Sigmoid colon (tissue), 7 donors: ENCODE data around the gene GRPEL1. TPM values are rescaled to one million over a fixed set of nuclear protein-coding genes. Genes with fewer than 3 reads are reported as not detected.

ENCODE experiments used
- DNase-seq: peaks from one replicate; pipeline ENCODE4 v3.0.0-alpha.2; 2019
- H3K27ac ChIP-seq, 4 donors: fragments of 200-600 bp; sonication (generic); one replicate each; pipeline ENCODE4 v1.5.1; 2016 to 2019; ENCODE audit warnings: mild to moderate bottlenecking in 1 of 4
- H3K27me3 ChIP-seq, 3 donors: fragments of 200-600 bp; sonication (generic); one replicate each; pipeline ENCODE4 v1.5.1; 2019; ENCODE audit warnings: mild to moderate bottlenecking in 1 of 3
- H3K36me3 ChIP-seq, 4 donors: fragments of 200-600 bp; sonication (generic); one replicate each; pipeline ENCODE4 v1.5.1; 2016 to 2019
- H3K4me1 ChIP-seq, 4 donors: fragments of 200-600 bp; sonication (generic); one replicate each; pipeline ENCODE4 v1.5.1; 2017 to 2019
- H3K4me3 ChIP-seq, 4 donors: fragments of 200-600 bp; sonication (generic); one replicate each; pipeline ENCODE4 v1.5.1; 2017 to 2019; ENCODE audit warnings: mild to moderate bottlenecking in 2 of 4, moderate library complexity in 1 of 4
- H3K9me3 ChIP-seq, 4 donors: fragments of 200-600 bp in 3 of 4; sonication (generic) in 3 of 4; one replicate each; pipeline versions ENCODE4 v1.5.1 to v1.6.1; 2013 to 2019
- EP300 ChIP-seq, 4 donors: sonication (generic); formaldehyde crosslinking; IDR thresholded peaks; one replicate each; pipeline ENCODE4 v1.6.1; 2017; ENCODE audit warnings: antibody characterized with exemption in 4 of 4
- POLR2A ChIP-seq, 2 donors: fragments of 450-650 bp; IDR thresholded peaks; one replicate each; pipeline ENCODE4 v1.6.1; 2016; ENCODE audit warnings: antibody characterized with exemption in 2 of 2, mild to moderate bottlenecking in 2 of 2, moderate library complexity in 2 of 2
- POLR2AphosphoS5 ChIP-seq, 4 donors: sonication (generic); formaldehyde crosslinking; IDR thresholded peaks; one replicate each; pipeline ENCODE4 v1.6.1; 2017; ENCODE audit warnings: antibody characterized with exemption in 4 of 4
- WGBS, 2 donors: extraction: QIAGEN DNeasy Blood & Tissue Kit; methylation state at CpG; one replicate each; pipeline ENCODE4 v1.1.7; 2013; 5-methylcytosine and 5-hydroxymethylcytosine counted together
- intact Hi-C: fragments of 100-400 bp; cut with DNase I; formaldehyde crosslinking; loops from one replicate; pipeline ENCODE4 v1.15.1; 2023
- polyA plus RNA-seq, 3 donors: library from polyadenylated mRNA; stranded (reverse); fragments of 200-250 nt; gene quantifications; one replicate each; pipeline ENCODE4 v1.2.3, GENCODE V29; 2013
- total RNA-seq, 4 donors: library from RNA; depleted of rRNA; stranded (reverse); fragments of >200 nt; gene quantifications; one replicate each; pipeline ENCODE4 v1.1.0, GENCODE V29; 2016
- TF ChIP-seq, protein P1 (sequence below), 4 experiments: fragments of 450-650 bp in 3 of 4; fragments of 200-600 bp in 1 of 4; IDR thresholded peaks; one replicate each; pipeline ENCODE4 v1.5.1; 2016 to 2019; ENCODE audit warnings: antibody characterized with exemption in 4 of 4, mild to moderate bottlenecking in 3 of 4, moderate library complexity in 2 of 4
- donor health status: healthy with polysubstance abuse.
- donor health status: Bipolar disorder and iron deficiency.
- donor health status: healthy.

GRPEL1 gene
- total and polyA plus RNA-seq, 7 donors: 7.5 to 34.7 (median 23.2) TPM

DNA sequence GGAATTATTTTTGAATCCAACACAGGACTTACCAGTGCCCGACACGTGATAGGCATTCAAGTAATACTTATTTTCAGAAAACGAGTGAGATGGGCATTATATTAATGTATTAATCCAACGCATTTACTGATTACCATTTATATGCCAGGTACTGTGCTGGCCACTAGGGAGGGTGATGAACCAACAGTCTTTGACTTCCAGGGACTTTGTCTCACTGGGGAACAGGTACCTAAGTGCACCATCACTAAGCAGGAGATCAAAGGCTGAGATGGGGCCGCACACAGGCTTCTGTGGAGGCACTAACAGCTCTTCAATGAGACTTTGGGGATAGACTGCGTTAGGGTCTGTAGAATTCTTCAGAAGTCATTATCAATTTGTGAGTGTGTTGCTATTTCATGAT is 30.4 kb downstream of the GRPEL1 start:
- H3K27me3 ChIP-seq: no peaks in the 10 kb centered on the region
- DNase-seq: no peak
- peaks cover 0 to 13% (median 12%) of the 10 kb centered on the region in 4 donors for H3K4me1 ChIP-seq
- H3K9me3 ChIP-seq: no peaks in the 10 kb centered on the region
- no peak overlapping the region for H3K4me3 ChIP-seq
- no peak overlapping the region for H3K27ac ChIP-seq
- WGBS, 2 donors: 64 to 73% methylated on average over 6 of the region's 6 CpGs
- H3K36me3 ChIP-seq: peaks cover 0 to 4% (median 2%) of the 10 kb centered on the region in 4 donors
- no peak for TF ChIP-seq POLR2A (IDR thresholded peaks at IDR 0.05)
- no peak for TF ChIP-seq POLR2AphosphoS5 (IDR thresholded peaks at IDR 0.05)
- no peak for TF ChIP-seq EP300 (IDR thresholded peaks at IDR 0.05)
- TF ChIP-seq, protein P1, sequence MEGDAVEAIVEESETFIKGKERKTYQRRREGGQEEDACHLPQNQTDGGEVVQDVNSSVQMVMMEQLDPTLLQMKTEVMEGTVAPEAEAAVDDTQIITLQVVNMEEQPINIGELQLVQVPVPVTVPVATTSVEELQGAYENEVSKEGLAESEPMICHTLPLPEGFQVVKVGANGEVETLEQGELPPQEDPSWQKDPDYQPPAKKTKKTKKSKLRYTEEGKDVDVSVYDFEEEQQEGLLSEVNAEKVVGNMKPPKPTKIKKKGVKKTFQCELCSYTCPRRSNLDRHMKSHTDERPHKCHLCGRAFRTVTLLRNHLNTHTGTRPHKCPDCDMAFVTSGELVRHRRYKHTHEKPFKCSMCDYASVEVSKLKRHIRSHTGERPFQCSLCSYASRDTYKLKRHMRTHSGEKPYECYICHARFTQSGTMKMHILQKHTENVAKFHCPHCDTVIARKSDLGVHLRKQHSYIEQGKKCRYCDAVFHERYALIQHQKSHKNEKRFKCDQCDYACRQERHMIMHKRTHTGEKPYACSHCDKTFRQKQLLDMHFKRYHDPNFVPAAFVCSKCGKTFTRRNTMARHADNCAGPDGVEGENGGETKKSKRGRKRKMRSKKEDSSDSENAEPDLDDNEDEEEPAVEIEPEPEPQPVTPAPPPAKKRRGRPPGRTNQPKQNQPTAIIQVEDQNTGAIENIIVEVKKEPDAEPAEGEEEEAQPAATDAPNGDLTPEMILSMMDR (IDR thresholded peaks at IDR 0.05): no peak
- intact Hi-C loops: no loop called here

DNA sequence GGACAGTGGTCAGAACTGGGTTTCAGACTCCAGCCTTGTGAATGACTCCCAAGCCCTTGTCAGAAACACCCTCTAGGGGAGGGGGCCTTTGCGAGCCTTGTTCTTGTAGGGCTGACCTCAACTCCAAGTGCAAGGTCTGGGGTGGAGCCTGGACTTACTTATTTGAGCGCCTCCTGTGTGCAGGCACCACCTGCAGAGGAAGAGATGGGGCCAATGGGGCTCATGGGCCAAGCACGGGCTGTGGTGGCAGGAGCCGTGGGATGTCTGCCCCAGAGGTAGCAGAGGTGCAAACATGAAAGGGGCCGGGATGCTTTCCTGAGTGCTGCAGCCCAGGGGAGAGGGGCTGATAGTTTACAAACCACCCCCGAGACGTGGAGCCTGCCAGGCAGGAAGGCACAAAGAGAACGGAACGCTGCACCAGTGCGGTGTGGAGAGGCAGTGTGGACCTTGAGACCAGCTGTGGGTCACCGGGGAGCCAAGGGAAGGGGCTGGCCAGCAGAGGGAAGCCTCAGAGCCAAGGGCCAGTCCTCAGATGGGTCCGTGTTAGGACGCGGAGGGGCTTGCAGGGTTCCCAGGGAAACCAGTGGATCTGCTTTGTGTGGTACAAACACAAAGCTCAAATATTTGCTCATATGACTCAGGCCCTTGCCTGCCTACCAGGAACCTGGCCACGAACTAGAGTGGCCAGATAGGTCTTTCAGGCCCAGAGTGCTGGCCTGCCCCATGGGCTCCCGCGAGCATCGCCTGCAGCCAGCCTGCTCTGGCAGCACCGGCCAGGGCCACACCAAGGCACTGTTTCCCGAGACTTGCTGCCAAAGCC is 33.4 kb downstream of the GRPEL1 start:
- no peaks in the 10 kb centered on the region for H3K4me1 ChIP-seq
- TF ChIP-seq POLR2AphosphoS5 (IDR thresholded peaks at IDR 0.05) (no peak), EP300 (IDR thresholded peaks at IDR 0.05) (no peak), POLR2A (IDR thresholded peaks at IDR 0.05) (no peak)
- TF ChIP-seq, protein P1 (IDR thresholded peaks at IDR 0.05): no peak
- no peak for DNase-seq
- H3K36me3 ChIP-seq: peaks cover 0 to 33% (median 26%) of the 10 kb centered on the region in 4 donors
- H3K4me3 ChIP-seq: no peak overlapping the region
- no peaks in the 10 kb centered on the region for H3K27me3 ChIP-seq
- intact Hi-C loops: no loop called here
- no peak overlapping the region for H3K27ac ChIP-seq
- no peaks in the 10 kb centered on the region for H3K9me3 ChIP-seq
- WGBS, 2 donors: 67 to 74% methylated on average over 20 of the region's 20 CpGs

DNA sequence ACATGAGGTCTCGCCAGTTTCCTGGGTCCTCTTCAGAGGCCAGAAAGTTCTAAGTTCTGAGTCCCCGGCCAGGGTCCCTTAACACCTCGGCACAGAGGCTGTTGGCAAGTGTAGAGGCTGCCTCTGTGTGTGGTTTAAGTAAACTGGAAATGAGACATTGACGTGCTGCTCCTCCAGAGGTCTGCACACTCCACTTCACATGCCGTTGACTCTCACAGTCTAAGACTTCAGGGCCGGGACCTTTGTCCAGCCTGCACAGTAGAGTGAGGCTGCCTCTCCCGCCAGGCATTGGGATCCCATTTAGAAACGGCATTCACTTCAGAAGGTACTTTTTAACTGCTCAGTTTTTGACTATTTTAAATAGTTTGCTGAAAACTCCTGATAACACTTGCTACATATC is 35.3 kb downstream of the GRPEL1 start:
- Histone ChIP-seq H3K4me1 (no peaks in the 10 kb centered on the region), H3K9me3 (no peaks in the 10 kb centered on the region), H3K4me3 (no peak overlapping the region), H3K36me3 (peaks cover 0 to 47% (median 31%) of the 10 kb centered on the region in 4 donors), H3K27me3 (no peaks in the 10 kb centered on the region), H3K27ac (no peak overlapping the region)
- no peak for TF ChIP-seq POLR2AphosphoS5 (IDR thresholded peaks at IDR 0.05)
- TF ChIP-seq EP300 (IDR thresholded peaks at IDR 0.05): no peak
- TF ChIP-seq POLR2A (IDR thresholded peaks at IDR 0.05): no peak
- TF ChIP-seq, protein P1 (IDR thresholded peaks at IDR 0.05): no peak
- DNase-seq: no peak
- intact Hi-C loops: no loop called here
- 89 to 91% methylated on average over 8 of the region's 8 CpGs for WGBS, 2 donors

- no peak for DNase-seq
- Histone ChIP-seq H3K9me3 (no peaks in the 10 kb centered on the region), H3K36me3 (peaks cover 0 to 51% (median 31%) of the 10 kb centered on the region in 4 donors), H3K4me1 (no peaks in the 10 kb centered on the region), H3K27ac (no peak overlapping the region), H3K4me3 (no peak overlapping the region), H3K27me3 (no peaks in the 10 kb centered on the region)
- TF ChIP-seq, protein P1 (IDR thresholded peaks at IDR 0.05): no peak
- TF ChIP-seq POLR2AphosphoS5 (IDR thresholded peaks at IDR 0.05) (no peak), POLR2A (IDR thresholded peaks at IDR 0.05) (no peak), EP300 (IDR thresholded peaks at IDR 0.05) (no peak)
- intact Hi-C loops: no loop called here
- WGBS, 2 donors: 79 to 88% methylated on average over 35 of the region's 35 CpGs
These were observed 36.1 kb downstream of the GRPEL1 start for GRCh38 chr4:7031558-7032449.
